ENCODE data around the gene OR10K1. TPM values are rescaled to one million over a fixed set of nuclear protein-coding genes. Genes with fewer than 3 reads are reported as not detected.

Gene OR10K1
- not detected for total RNA-seq
- not detected for total RNA-seq (2013)

- H3K4me1 Mint-ChIP-seq: no peaks in the 10 kb centered on the region
- DNase-seq (no peak), ATAC-seq (no peak)
- H3K27ac ChIP-seq (ENCODE audit: low read length): no peak within 1 kb of the TSS
- peaks cover 21 to 36% of the 10 kb centered on the region in 2 donors for H3K27me3 Mint-ChIP-seq (ENCODE audit: low read depth in 2 of 2)
- no peaks in the 10 kb centered on the region for H3K4me1 ChIP-seq (ENCODE audit: control insufficient read depth, insufficient read depth, low read length)
- no peak within 1 kb of the TSS for H3K4me3 Mint-ChIP-seq
- H3K27me3 ChIP-seq (ENCODE audit: control insufficient read depth, insufficient read depth, low read length): peaks cover 2% of the 10 kb centered on the region
- TF ChIP-seq CTCF (IDR thresholded peaks at IDR 0.05): no peak
- H3K9me3 Mint-ChIP-seq: no peaks in the 10 kb centered on the region
- 90% methylated on average over 1 of the region's 2 CpGs for WGBS (ENCODE audit: insufficient coverage)
- H3K27ac Mint-ChIP-seq: no peak within 1 kb of the TSS
- H3K9me3 ChIP-seq (ENCODE audit: control insufficient read depth, insufficient read depth, low read length): no peaks in the 10 kb centered on the region
- H3K36me3 Mint-ChIP-seq: no peaks in the 10 kb centered on the region
- intact Hi-C loops (cut with micrococcal nuclease): no loop called here
- no peak within 1 kb of the TSS for H3K4me3 ChIP-seq (ENCODE audit: low read length)
- H3K36me3 ChIP-seq (ENCODE audit: control insufficient read depth, insufficient read depth, low read length): no peaks in the 10 kb centered on the region
Measured at GRCh38 chr1:158461534-158461933, at the start of gene OR10K1. Gene OR10K1 (plus strand): TSS chr1:158461834. CDS start chr1:158465562, 3,728 bp downstream.

- Mint-ChIP-seq H3K4me3 (no peak overlapping the region), H3K27me3 (ENCODE audit: low read depth in 2 of 2) (peaks cover 28 to 42% of the 10 kb centered on the region in 2 donors), H3K4me1 (no peaks in the 10 kb centered on the region), H3K36me3 (no peaks in the 10 kb centered on the region), H3K27ac (no peak overlapping the region), H3K9me3 (no peaks in the 10 kb centered on the region)
- Histone ChIP-seq H3K27ac (ENCODE audit: low read length) (no peak overlapping the region), H3K4me3 (ENCODE audit: low read length) (no peak overlapping the region), H3K9me3 (ENCODE audit: control insufficient read depth, insufficient read depth, low read length) (no peaks in the 10 kb centered on the region), H3K36me3 (ENCODE audit: control insufficient read depth, insufficient read depth, low read length) (no peaks in the 10 kb centered on the region), H3K27me3 (ENCODE audit: control insufficient read depth, insufficient read depth, low read length) (no peaks in the 10 kb centered on the region), H3K4me1 (ENCODE audit: control insufficient read depth, insufficient read depth, low read length) (no peaks in the 10 kb centered on the region)
- DNase-seq (no peak), ATAC-seq (no peak)
- WGBS (ENCODE audit: insufficient coverage): over 99% methylated on average over 4 of the region's 4 CpGs
- intact Hi-C loops (cut with micrococcal nuclease): no loop called here
- no peak for TF ChIP-seq CTCF (IDR thresholded peaks at IDR 0.05)
Measured at GRCh38 chr1:158414651-158415345, 46.8 kb upstream of the OR10K1 start.

- Histone ChIP-seq H3K4me3 (ENCODE audit: low read length) (no peak overlapping the region), H3K9me3 (ENCODE audit: control insufficient read depth, insufficient read depth, low read length) (no peaks in the 10 kb centered on the region), H3K4me1 (ENCODE audit: control insufficient read depth, insufficient read depth, low read length) (no peaks in the 10 kb centered on the region), H3K27ac (ENCODE audit: low read length) (no peak overlapping the region), H3K27me3 (ENCODE audit: control insufficient read depth, insufficient read depth, low read length) (no peaks in the 10 kb centered on the region), H3K36me3 (ENCODE audit: control insufficient read depth, insufficient read depth, low read length) (no peaks in the 10 kb centered on the region)
- no peak for TF ChIP-seq CTCF (IDR thresholded peaks at IDR 0.05)
- Mint-ChIP-seq H3K4me1 (no peaks in the 10 kb centered on the region), H3K27ac (no peak overlapping the region), H3K4me3 (no peak overlapping the region), H3K36me3 (no peaks in the 10 kb centered on the region), H3K27me3 (ENCODE audit: low read depth in 2 of 2) (peaks cover 42 to 55% of the 10 kb centered on the region in 2 donors), H3K9me3 (no peaks in the 10 kb centered on the region)
- ATAC-seq (no peak), DNase-seq (no peak)
- intact Hi-C loops (cut with micrococcal nuclease): no loop called here
Measured at GRCh38 chr1:158417586-158417985, 44.0 kb upstream of the OR10K1 start.

- no peak for DNase-seq
- no peak for TF ChIP-seq CTCF (IDR thresholded peaks at IDR 0.05)
- Histone ChIP-seq H3K36me3 (ENCODE audit: control insufficient read depth, insufficient read depth, low read length) (no peaks in the 10 kb centered on the region), H3K27ac (ENCODE audit: low read length) (no peak overlapping the region), H3K27me3 (ENCODE audit: control insufficient read depth, insufficient read depth, low read length) (no peaks in the 10 kb centered on the region), H3K4me1 (ENCODE audit: control insufficient read depth, insufficient read depth, low read length) (no peaks in the 10 kb centered on the region), H3K9me3 (ENCODE audit: control insufficient read depth, insufficient read depth, low read length) (no peaks in the 10 kb centered on the region), H3K4me3 (ENCODE audit: low read length) (no peak overlapping the region)
- no peak overlapping the region for H3K4me3 Mint-ChIP-seq
- no peak overlapping the region for H3K27ac Mint-ChIP-seq
- no peaks in the 10 kb centered on the region for H3K9me3 Mint-ChIP-seq
- peaks cover 25 to 34% of the 10 kb centered on the region in 2 donors for H3K27me3 Mint-ChIP-seq (ENCODE audit: low read depth in 2 of 2)
- no peaks in the 10 kb centered on the region for H3K4me1 Mint-ChIP-seq
- intact Hi-C loops (cut with micrococcal nuclease): no loop called here
- no peaks in the 10 kb centered on the region for H3K36me3 Mint-ChIP-seq
- no peak for ATAC-seq
Measured at GRCh38 chr1:158422212-158422611, 39.4 kb upstream of the OR10K1 start.
